DOHH2 (cell line): ENCODE results near the gene FXYD4.

Source experiments
- EZH2phosphoT487 ChIP-seq: fragments of 200-600 bp; sonication (generic); IDR thresholded peaks from 2 replicates; pipeline ENCODE4 v1.6.1; 2017; ENCODE audit warnings: borderline replicate concordance, mild to moderate bottlenecking, antibody characterized with exemption, low read length, moderate library complexity, mixed read lengths
- TF ChIP-seq, protein P1 (sequence below): fragments of 200-600 bp; sonication (generic); IDR thresholded peaks from one replicate; pipeline ENCODE4 v1.5.1; 2014; ENCODE audit warnings: antibody characterized with exemption, mild to moderate bottlenecking, low read depth, low read length; ENCODE audit not compliant: poor library complexity, severe bottlenecking

DNA sequence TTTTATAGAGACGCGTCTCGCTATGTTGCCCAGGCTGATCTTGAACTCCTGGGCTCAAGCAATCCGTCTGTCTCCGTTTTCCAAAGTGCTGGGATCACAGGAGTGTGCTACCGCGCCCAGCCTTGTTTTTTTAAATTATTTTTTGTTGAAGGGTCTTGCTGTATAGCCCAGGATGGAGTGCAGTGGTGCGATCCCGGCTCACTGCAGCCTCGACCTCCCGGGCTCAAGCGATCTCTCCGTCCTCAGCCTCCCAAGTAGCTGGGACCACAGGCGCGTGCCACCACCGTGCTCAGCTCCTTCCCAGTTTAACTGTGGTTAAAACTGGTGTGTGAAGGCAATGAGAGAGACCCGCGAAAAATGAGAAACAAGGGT lies 48.5 kb downstream of the FXYD4 start:
- TF ChIP-seq, protein P1, sequence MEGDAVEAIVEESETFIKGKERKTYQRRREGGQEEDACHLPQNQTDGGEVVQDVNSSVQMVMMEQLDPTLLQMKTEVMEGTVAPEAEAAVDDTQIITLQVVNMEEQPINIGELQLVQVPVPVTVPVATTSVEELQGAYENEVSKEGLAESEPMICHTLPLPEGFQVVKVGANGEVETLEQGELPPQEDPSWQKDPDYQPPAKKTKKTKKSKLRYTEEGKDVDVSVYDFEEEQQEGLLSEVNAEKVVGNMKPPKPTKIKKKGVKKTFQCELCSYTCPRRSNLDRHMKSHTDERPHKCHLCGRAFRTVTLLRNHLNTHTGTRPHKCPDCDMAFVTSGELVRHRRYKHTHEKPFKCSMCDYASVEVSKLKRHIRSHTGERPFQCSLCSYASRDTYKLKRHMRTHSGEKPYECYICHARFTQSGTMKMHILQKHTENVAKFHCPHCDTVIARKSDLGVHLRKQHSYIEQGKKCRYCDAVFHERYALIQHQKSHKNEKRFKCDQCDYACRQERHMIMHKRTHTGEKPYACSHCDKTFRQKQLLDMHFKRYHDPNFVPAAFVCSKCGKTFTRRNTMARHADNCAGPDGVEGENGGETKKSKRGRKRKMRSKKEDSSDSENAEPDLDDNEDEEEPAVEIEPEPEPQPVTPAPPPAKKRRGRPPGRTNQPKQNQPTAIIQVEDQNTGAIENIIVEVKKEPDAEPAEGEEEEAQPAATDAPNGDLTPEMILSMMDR = no peak
- no peak for TF ChIP-seq EZH2phosphoT487
